Kidney (tissue), 14 donors: ENCODE measurements around the gene PXDN. TPM values are rescaled to one million over a fixed set of nuclear protein-coding genes. Genes with fewer than 3 reads are reported as not detected.

Experiments used
- DNase-seq, 5 donors: peaks; one replicate each; pipeline ENCODE4 v3.0.0-alpha.2; 2013 to 2020
- FAIRE-seq: peaks from 2 replicates; lab custom pipeline; 2012; peaks lifted over from hg19 to GRCh38; lab: Jason Lieb, UNC
- H3K27ac ChIP-seq, 2 donors: one replicate each; pipeline ENCODE4 v1.7.0; 2013; ENCODE audit warnings: low read depth in 2 of 2, low read length in 2 of 2, inconsistent platforms in 1 of 2
- H3K27me3 ChIP-seq: one replicate; pipeline ENCODE4 v1.7.1; 2013; ENCODE audit warnings: low read length, inconsistent platforms; ENCODE audit not compliant: control insufficient read depth, insufficient read depth
- H3K36me3 ChIP-seq, 3 donors: one replicate each; pipeline versions ENCODE4 v1.7.0 to v1.7.1; 2013; ENCODE audit warnings: low read length in 3 of 3, control low read depth in 1 of 3, inconsistent platforms in 1 of 3; ENCODE audit not compliant: insufficient read depth in 3 of 3, control insufficient read depth in 2 of 3
- H3K4me1 ChIP-seq, 3 donors: one replicate each; pipeline versions ENCODE4 v1.7.0 to v1.7.1; 2013; ENCODE audit warnings: low read length in 3 of 3, inconsistent platforms in 1 of 3, low read depth in 1 of 3; ENCODE audit not compliant: control insufficient read depth in 2 of 3, insufficient read depth in 2 of 3
- H3K4me3 ChIP-seq, 3 donors: one replicate each; pipeline versions ENCODE4 v1.7.0 to v1.8.1; 2013; ENCODE audit warnings: low read length in 3 of 3, control low read depth in 1 of 3, inconsistent platforms in 1 of 3
- H3K9ac ChIP-seq, 3 donors: one replicate each; pipeline versions ENCODE4 v1.7.0 to v1.7.1; 2013; ENCODE audit warnings: low read length in 3 of 3, control low read depth in 1 of 3, inconsistent platforms in 1 of 3
- H3K9me3 ChIP-seq, 3 donors: one replicate each; pipeline versions ENCODE4 v1.7.0 to v1.7.1; 2013; ENCODE audit warnings: low read length in 3 of 3, control low read depth in 1 of 3, inconsistent platforms in 1 of 3; ENCODE audit not compliant: control insufficient read depth in 2 of 3, insufficient read depth in 1 of 3
- intact Hi-C: fragments of 100-400 bp; cut with DNase I; formaldehyde crosslinking; loops from one replicate; pipeline ENCODE4 v1.11.1; 2022
- polyA plus RNA-seq: library from polyadenylated mRNA; stranded (reverse); fragments of 350-450 nt; fragmentation: Illumina TruSeq; extraction: RNeasy Lipid Tissue Mini Kit (QIAGEN cat#74804); gene quantifications from one replicate; pipeline ENCODE4 v1.2.3, GENCODE V29; 2014; ENCODE audit warnings: low read depth, low replicate concordance; ENCODE audit not compliant: insufficient read depth
- total RNA-seq: library from RNA; stranded (reverse); fragmentation: NEBNext Ultra II Directional; extraction: Animal tissue kit (Norgen Biotek cat#: 25700); gene quantifications from one replicate; pipeline ENCODE4 v1.2.1, GENCODE V29; 2021
- TF ChIP-seq, protein P1 (sequence below): IDR thresholded peaks from 3 replicates; pipeline ENCODE4 v1.5.1; 2012; ENCODE audit warnings: mild to moderate bottlenecking, moderate library complexity, borderline replicate concordance; ENCODE audit not compliant: insufficient read depth; ENCODE audit errors: extremely low read depth
- donor health status: control.
- donor health status: control.
- donor health status: control.
- donor health status: control.
- donor health status: control.
- donor health status: DM: yes; HTN: yes; CAD: no.
- donor health status: Normal renal cell carcinoma (clear cell type).

The PXDN gene
- total and polyA plus RNA-seq, 2 donors from 2014 or later, result 4.7 to 42.3 TPM

DNA sequence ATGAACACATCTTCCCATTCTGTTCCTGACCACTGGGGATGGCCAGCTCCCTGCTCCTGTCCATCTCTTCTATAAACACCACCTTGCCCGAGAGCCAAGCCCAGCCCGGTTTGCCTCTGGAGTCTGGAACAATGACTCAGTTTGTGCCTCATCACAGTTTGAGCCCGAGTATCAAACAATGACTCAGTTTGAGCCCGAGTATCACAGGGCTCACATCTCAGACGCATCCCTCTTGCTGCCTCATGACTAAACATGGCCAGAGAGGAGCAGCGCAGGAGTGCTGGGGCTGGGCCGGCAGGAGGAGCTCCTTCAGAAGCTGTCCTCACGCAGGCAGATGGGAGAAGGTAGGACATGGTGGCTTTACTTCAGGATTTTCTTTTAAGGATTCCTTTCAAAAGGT is 68.7 kb downstream of the PXDN start:
- TF ChIP-seq, protein P1, sequence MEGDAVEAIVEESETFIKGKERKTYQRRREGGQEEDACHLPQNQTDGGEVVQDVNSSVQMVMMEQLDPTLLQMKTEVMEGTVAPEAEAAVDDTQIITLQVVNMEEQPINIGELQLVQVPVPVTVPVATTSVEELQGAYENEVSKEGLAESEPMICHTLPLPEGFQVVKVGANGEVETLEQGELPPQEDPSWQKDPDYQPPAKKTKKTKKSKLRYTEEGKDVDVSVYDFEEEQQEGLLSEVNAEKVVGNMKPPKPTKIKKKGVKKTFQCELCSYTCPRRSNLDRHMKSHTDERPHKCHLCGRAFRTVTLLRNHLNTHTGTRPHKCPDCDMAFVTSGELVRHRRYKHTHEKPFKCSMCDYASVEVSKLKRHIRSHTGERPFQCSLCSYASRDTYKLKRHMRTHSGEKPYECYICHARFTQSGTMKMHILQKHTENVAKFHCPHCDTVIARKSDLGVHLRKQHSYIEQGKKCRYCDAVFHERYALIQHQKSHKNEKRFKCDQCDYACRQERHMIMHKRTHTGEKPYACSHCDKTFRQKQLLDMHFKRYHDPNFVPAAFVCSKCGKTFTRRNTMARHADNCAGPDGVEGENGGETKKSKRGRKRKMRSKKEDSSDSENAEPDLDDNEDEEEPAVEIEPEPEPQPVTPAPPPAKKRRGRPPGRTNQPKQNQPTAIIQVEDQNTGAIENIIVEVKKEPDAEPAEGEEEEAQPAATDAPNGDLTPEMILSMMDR, result no peak
- intact Hi-C loops, result no loop called here

DNA sequence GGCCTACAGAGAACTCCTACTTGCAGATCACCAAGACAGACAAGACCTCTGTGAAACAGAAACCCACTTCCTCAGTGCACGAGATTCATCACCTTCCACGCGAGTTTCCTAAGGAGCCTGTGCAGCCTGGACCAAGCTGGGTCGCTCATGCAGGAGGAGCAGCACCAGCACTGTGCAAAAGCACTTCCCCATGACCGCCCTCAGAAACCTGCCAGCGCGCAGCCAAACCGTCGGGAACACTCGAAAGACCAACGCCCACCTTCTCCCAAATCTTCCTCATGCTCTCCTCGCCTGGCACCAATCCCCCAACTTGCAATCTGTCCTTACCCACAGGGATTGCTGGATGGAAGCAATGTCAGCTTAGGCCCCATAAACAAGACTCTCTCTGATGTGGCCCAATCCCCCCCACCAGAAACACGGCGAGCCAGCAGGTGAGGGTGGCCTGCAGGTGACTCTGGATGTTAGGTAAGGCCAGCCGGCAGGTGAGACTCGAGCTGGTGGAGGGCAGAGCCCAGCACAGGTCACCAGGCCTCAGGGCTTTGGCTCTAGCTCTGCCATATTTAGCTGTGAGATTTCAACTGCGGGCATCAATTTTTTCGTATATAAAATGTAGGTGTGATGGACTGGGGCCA is 69.4 kb downstream of the PXDN start:
- intact Hi-C loops, result no loop called here
- Histone ChIP-seq H3K27me3 (no peaks in the 10 kb centered on the region), H3K27ac (no peak overlapping the region), H3K4me3 (no peak overlapping the region), H3K36me3 (peaks cover 5 to 10% (median 6%) of the 10 kb centered on the region in 3 donors), H3K9me3 (peaks cover 0 to 2% (median 0%) of the 10 kb centered on the region in 3 donors), H3K9ac (no peak overlapping the region), H3K4me1 (no peaks in the 10 kb centered on the region)
- no peak for DNase-seq
- TF ChIP-seq, protein P1, result no peak
- FAIRE-seq, result no peak

More for the DNA sequence above, 68.7 kb downstream of the PXDN start:
- Histone ChIP-seq H3K4me1 (no peaks in the 10 kb centered on the region), H3K27me3 (no peaks in the 10 kb centered on the region), H3K9ac (no peak overlapping the region), H3K36me3 (peaks cover 5 to 12% (median 6%) of the 10 kb centered on the region in 3 donors), H3K27ac (no peak overlapping the region), H3K9me3 (peaks cover 0 to 2% (median 0%) of the 10 kb centered on the region in 3 donors), H3K4me3 (no peak overlapping the region)
- DNase-seq, result no peak
- FAIRE-seq, result no peak

DNA sequence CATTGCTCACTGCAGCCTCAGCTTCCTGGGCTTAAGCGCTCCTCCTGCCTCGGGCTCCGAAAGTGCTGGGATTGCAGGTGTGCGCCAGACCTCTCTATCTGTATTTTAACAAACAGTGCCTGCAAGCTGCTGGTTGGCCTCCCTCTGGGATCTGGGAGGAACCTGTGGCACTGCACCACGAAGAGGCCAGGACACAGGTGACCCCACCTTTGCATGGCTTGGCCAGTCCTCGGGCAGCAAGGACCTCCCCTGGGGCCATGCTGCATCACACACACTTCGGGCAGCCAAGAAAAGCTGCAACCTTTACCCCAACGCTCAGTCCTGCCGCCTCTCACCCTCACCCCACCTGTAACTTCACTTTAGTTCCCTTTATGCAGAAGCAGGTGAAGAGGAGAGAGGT is 70.0 kb downstream of the PXDN start:
- Histone ChIP-seq H3K9ac (no peak overlapping the region), H3K27ac (no peak overlapping the region), H3K4me1 (no peaks in the 10 kb centered on the region), H3K4me3 (no peak overlapping the region), H3K27me3 (no peaks in the 10 kb centered on the region), H3K9me3 (no peaks in the 10 kb centered on the region), H3K36me3 (peaks cover 0 to 4% (median 3%) of the 10 kb centered on the region in 3 donors)
- DNase-seq (no peak), FAIRE-seq (no peak)
- intact Hi-C loops, result no loop called here
- TF ChIP-seq, protein P1, result no peak
